Stimulated activated CD4-positive, alpha-beta T cell treated with anti-CD3 and anti-CD28 coated beads, Interleukin-15, amount 100 ng/mL, for 24 hours (primary cell): Measurements from ENCODE around the gene ZNF575.
A peak's percentile ranks its signal among the peaks of the same experiment; 100 is the strongest.

Source experiments
- DNase-seq: peaks from one replicate; pipeline ENCODE4 v3.0.0-alpha.2; 2020

ZNF575 gene

GRCh38 chr19:43532962-43533545 lies at the start of gene ZNF575:
Gene ZNF575, plus strand, starts transcription at chr19:43533188. Its CDS starts 1,235 bp downstream, at chr19:43534423.
- peak; percentile 92 for DNase-seq

GRCh38 chr19:43483281-43483680 lies 49.7 kb upstream of the ZNF575 start:
- no peak for DNase-seq

GRCh38 chr19:43485951-43486350 lies 47.0 kb upstream of the ZNF575 start:
- no peak for DNase-seq

- DNase-seq = no peak
Observed at GRCh38 chr19:43486412-43486811, 46.6 kb upstream of the ZNF575 start.

GRCh38 chr19:43488179-43488578 lies 44.8 kb upstream of the ZNF575 start:
- no peak for DNase-seq

GRCh38 chr19:43489310-43489709 lies 43.7 kb upstream of the ZNF575 start:
- no peak for DNase-seq

GRCh38 chr19:43489979-43490599 lies 42.9 kb upstream of the ZNF575 start:
- no peak for DNase-seq

GRCh38 chr19:43490759-43491158 lies 42.2 kb upstream of the ZNF575 start:
- no peak for DNase-seq

- DNase-seq = no peak
Observed at GRCh38 chr19:43495082-43495481, 37.9 kb upstream of the ZNF575 start.

- DNase-seq = no peak
Observed at GRCh38 chr19:43496960-43497359, 36.0 kb upstream of the ZNF575 start.

GRCh38 chr19:43498233-43498842 lies 34.6 kb upstream of the ZNF575 start:
- DNase-seq = no peak

- no peak for DNase-seq
Observed at GRCh38 chr19:43499042-43499441, 33.9 kb upstream of the ZNF575 start.

GRCh38 chr19:43501661-43502418 lies 31.1 kb upstream of the ZNF575 start:
- DNase-seq = no peak

GRCh38 chr19:43502419-43502976 lies 30.5 kb upstream of the ZNF575 start:
- no peak for DNase-seq

GRCh38 chr19:43503501-43504425 lies 29.2 kb upstream of the ZNF575 start:
- DNase-seq = peak; percentile 100

- DNase-seq = peak; percentile 59
Observed at GRCh38 chr19:43504426-43505185, 28.4 kb upstream of the ZNF575 start, which contains the start of gene PHLDB3. Gene PHLDB3, minus strand, starts transcription at chr19:43504746. Its CDS starts 628 bp downstream, at chr19:43504118.

GRCh38 chr19:43505186-43505456 lies 27.9 kb upstream of the ZNF575 start:
- no peak for DNase-seq

GRCh38 chr19:43505941-43506340 lies 27.0 kb upstream of the ZNF575 start:
- no peak for DNase-seq

GRCh38 chr19:43506629-43507028 lies 26.4 kb upstream of the ZNF575 start:
- DNase-seq = no peak

- DNase-seq = no peak
Observed at GRCh38 chr19:43507880-43508279, 25.1 kb upstream of the ZNF575 start.

GRCh38 chr19:43510713-43511112 lies 22.3 kb upstream of the ZNF575 start:
- no peak for DNase-seq

- no peak for DNase-seq
Observed at GRCh38 chr19:43511324-43511723, 21.7 kb upstream of the ZNF575 start.
